ENCODE data around the gene ZNF444.

Gene ZNF444

DNA sequence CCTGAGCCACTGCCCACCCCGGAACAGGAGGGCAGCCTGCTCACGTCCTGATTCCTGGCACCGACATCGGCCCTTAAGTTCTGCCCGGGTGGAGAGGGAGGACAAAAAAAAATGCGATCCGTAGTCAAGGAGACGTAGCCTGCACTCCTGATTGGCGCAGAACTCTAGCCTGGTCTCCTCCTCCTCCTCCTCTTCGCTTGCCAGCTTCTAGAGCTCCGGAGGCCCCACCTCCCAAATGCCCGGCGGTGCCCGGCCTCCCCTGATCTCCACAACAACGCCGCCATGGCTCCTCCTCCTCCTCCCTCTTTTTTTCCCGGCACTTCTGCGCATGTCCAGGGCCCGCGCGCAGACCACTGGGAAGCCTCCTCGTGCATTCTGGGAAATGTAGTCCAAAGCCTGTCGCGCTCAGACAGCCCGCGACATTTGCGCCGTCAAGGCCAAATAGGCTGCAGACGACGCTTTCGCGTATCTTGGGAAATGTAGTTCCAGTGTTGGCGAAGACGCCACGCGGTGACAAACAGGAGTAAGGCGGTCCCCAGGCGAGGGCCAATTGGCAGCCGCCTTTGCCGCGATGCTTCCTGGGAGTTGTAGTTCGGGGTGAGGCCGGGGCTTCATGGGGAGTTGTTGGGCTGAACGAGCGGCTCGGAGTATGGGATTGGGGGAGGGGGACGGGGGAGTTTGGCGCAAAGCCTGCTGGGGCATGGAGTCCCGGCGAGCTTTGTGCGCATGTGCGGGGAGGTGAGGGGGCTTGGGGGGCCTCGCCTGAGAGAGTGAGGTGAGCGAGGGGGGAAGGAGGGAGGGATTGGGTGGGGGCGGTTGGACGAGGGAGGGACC lies at the start of gene ZNF444:
Gene ZNF444 (plus strand): TSS at position 705 of the 834 bp plus-strand sequence. CDS start 5,625 bp downstream, outside the sequence.
- H3K36me3 Mint-ChIP-seq (ENCODE audit: low read depth) = no peaks in the 10 kb centered on the region
- H3K9me3 Mint-ChIP-seq = no peaks in the 10 kb centered on the region
- peak within 1 kb of the TSS; percentile 86 to 93 (median 89) for H3K27ac Mint-ChIP-seq
- peaks cover 41% of the 10 kb centered on the region for H3K4me1 Mint-ChIP-seq
- TF ChIP-seq, protein P1, sequence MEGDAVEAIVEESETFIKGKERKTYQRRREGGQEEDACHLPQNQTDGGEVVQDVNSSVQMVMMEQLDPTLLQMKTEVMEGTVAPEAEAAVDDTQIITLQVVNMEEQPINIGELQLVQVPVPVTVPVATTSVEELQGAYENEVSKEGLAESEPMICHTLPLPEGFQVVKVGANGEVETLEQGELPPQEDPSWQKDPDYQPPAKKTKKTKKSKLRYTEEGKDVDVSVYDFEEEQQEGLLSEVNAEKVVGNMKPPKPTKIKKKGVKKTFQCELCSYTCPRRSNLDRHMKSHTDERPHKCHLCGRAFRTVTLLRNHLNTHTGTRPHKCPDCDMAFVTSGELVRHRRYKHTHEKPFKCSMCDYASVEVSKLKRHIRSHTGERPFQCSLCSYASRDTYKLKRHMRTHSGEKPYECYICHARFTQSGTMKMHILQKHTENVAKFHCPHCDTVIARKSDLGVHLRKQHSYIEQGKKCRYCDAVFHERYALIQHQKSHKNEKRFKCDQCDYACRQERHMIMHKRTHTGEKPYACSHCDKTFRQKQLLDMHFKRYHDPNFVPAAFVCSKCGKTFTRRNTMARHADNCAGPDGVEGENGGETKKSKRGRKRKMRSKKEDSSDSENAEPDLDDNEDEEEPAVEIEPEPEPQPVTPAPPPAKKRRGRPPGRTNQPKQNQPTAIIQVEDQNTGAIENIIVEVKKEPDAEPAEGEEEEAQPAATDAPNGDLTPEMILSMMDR (IDR thresholded peaks at IDR 0.05; ENCODE audit: unreplicated experiment in 3 of 3) = no peak
- peak within 1 kb of the TSS; percentile 87 to 88 (median 87) for H3K4me3 Mint-ChIP-seq
- H3K27me3 Mint-ChIP-seq (ENCODE audit: low read depth) = peaks cover 4% of the 10 kb centered on the region

DNA sequence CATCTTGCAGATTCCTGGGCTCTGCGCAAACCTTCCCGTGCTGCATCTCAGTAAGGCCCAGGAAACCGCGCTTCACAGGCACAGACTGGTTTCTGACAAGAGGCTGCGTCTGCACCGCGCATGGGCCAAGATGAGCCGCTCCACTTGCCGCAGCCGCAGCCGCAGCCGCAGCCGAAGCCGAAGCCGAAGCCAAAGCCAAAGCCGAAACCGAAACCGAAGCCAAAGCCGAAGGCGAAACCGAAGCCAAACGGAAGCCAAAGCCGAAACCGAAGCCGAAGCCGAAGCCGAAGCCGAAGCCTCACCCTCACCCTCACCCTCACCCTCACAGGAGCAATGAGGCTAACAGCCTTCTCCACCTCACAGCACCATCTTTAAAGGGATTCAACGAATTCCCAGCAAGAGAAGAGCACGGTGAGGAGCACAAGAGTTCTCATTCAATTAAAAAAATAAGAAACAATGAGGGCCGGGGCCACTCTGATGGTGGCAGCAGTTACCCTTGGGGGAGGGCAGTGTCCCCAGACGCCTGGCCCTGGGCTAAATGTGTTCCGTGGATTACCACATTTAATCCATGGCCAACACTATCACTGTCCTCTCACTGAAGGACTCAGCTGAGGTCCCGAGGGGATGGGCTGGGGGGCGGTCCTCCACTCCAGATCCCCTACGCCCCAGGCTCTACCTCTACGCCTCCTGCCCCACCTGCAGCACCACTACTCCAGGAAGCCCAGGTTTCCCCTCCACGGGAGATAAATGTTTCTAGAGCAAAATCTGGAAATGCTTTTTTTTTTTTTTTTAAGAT lies 49.1 kb upstream of the ZNF444 start:
- H3K4me3 Mint-ChIP-seq = no peak overlapping the region
- H3K4me1 Mint-ChIP-seq = no peaks in the 10 kb centered on the region
- H3K36me3 Mint-ChIP-seq (ENCODE audit: low read depth) = peaks cover 67% of the 10 kb centered on the region
- H3K9me3 Mint-ChIP-seq = peaks cover 28% of the 10 kb centered on the region
- TF ChIP-seq, protein P1 (IDR thresholded peaks at IDR 0.05; ENCODE audit: unreplicated experiment in 3 of 3) = no peak
- peaks cover 5% of the 10 kb centered on the region for H3K27me3 Mint-ChIP-seq (ENCODE audit: low read depth)
- H3K27ac Mint-ChIP-seq = no peak overlapping the region

DNA sequence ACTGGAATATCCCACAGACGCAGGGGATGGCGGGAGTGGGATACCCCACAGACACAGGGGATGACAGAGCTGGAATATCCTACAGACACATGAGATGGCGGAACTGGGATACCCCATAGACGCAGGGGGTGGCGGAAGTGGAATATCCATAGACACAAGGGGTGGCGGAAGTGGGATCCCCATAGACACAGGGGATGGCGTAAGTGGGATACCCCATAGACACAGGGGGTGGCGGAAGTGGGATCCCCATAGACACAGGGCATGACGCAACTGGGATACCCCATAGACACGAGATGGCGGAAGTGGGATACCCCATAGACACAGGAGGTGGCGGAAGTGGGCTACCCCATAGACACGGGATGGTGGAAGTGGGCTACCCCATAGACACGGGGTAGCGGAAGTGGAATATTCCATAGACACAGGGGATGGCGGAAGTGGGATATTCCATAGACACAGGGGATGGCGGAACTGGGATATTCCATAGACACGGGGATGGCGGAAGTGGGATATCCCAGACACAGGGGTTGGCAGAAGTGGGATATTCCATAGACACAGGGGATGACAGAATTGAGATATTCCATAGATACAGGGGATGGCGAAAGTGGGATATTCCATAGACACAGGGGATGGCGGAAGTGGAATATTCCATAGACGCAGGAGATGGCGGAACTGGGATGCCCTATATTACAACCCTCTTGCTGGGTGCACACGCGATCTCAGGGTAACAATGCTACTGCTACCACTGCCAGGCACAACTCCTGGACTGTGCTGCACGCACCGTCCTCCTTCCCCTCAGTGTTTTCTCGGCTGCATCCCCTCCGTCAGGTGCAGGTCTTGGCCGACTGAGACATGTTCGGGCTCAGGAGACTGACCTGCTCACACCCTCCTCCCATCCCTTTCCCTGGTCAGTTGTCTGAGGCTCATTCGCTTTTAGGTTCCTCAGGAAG lies 48.1 kb upstream of the ZNF444 start:
- Mint-ChIP-seq H3K4me3 (no peak overlapping the region), H3K4me1 (no peaks in the 10 kb centered on the region), H3K36me3 (ENCODE audit: low read depth) (peaks cover 75% of the 10 kb centered on the region), H3K27ac (no peak overlapping the region), H3K9me3 (peaks cover 28% of the 10 kb centered on the region), H3K27me3 (ENCODE audit: low read depth) (peaks cover 5% of the 10 kb centered on the region)
- TF ChIP-seq, protein P1 (IDR thresholded peaks at IDR 0.05; ENCODE audit: unreplicated experiment in 3 of 3) = no peak

DNA sequence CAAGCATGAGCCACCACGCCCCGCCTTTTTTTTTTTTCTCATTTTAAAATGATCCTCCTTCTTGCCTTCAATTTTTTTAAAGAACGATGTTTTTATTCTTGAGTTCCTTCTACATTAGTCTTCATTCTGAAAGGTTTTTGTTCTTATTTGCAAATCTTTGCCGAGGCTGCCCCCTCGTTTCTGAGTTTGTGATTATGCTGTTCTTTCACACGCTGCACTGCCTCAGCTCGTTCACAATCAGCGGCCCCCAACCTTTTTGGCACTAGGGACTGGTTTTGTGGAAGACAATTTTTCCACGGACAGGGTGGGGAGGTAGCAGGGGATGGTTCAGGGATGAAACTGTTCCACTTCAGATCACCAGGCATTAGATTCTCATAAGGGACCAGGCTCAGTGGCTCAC lies 46.6 kb upstream of the ZNF444 start:
- Mint-ChIP-seq H3K36me3 (ENCODE audit: low read depth) (peaks cover 74% of the 10 kb centered on the region), H3K27me3 (ENCODE audit: low read depth) (peaks cover 5% of the 10 kb centered on the region), H3K27ac (no peak overlapping the region), H3K4me3 (no peak overlapping the region), H3K4me1 (no peaks in the 10 kb centered on the region), H3K9me3 (peaks cover 28% of the 10 kb centered on the region)
- TF ChIP-seq, protein P1 (IDR thresholded peaks at IDR 0.05; ENCODE audit: unreplicated experiment in 3 of 3) = no peak

DNA sequence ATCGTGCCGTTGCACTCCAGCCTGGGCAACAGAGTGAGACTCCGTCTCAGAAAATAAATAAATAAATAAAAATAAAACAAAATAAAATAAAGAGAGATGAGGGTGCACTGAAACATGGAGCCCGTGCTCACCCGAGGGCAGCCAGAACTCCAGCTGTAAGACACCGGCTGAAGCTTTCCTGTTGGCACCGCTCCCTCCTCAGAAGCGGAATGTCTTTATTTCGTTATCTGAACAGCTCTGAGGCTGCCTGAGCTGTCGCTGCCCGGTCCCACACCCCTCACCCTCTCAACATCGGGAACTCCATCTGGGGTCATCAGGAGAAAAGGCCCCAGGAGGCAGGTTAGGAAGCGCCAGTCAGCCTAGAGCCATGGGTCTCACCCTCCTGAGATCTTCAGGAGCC lies 44.4 kb upstream of the ZNF444 start:
- H3K4me1 Mint-ChIP-seq = no peaks in the 10 kb centered on the region
- H3K27ac Mint-ChIP-seq = no peak overlapping the region
- peaks cover 28% of the 10 kb centered on the region for H3K9me3 Mint-ChIP-seq
- TF ChIP-seq, protein P1 (IDR thresholded peaks at IDR 0.05; ENCODE audit: unreplicated experiment in 3 of 3) = no peak
- H3K27me3 Mint-ChIP-seq (ENCODE audit: low read depth) = peaks cover 5% of the 10 kb centered on the region
- H3K36me3 Mint-ChIP-seq (ENCODE audit: low read depth) = peaks cover 71% of the 10 kb centered on the region
- no peak overlapping the region for H3K4me3 Mint-ChIP-seq

All from nephron (organoid).